MM.1S (cell line): Measurements from ENCODE around the gene LEP.

Experiments used
- DNase-seq: peaks from one replicate; pipeline ENCODE4 v3.0.0-alpha.2; 2015
- H2AFZ ChIP-seq: fragments of 300-600 bp; sonication (generic); 2 replicates; pipeline ENCODE4 v1.6.0; 2016; ENCODE audit warnings: antibody characterized with exemption, low read length
- H3F3A ChIP-seq: fragments of 300-600 bp; sonication (generic); 2 replicates; pipeline ENCODE4 v1.6.1; 2016; ENCODE audit warnings: mild to moderate bottlenecking, antibody characterized with exemption, low read length, moderate library complexity, mixed read lengths; ENCODE audit not compliant: insufficient read depth
- H3K27ac ChIP-seq: fragments of 300-600 bp; sonication (generic); 2 replicates; pipeline ENCODE4 v1.5.1; 2016; ENCODE audit warnings: mild to moderate bottlenecking, low read length
- H3K27me3 ChIP-seq: fragments of 300-600 bp; sonication (generic); replicated peaks from 2 replicates; pipeline ENCODE4 v1.6.0; 2016; ENCODE audit warnings: low read length; ENCODE audit not compliant: insufficient read depth
- H3K36me3 ChIP-seq: fragments of 300-600 bp; sonication (generic); replicated peaks from 2 replicates; pipeline ENCODE4 v1.6.1; 2016; ENCODE audit warnings: mild to moderate bottlenecking, low read length, mixed read lengths; ENCODE audit not compliant: insufficient read depth
- H3K4me1 ChIP-seq: fragments of 300-600 bp; sonication (generic); 2 replicates; pipeline ENCODE4 v1.6.1; 2016; ENCODE audit warnings: low read length, mixed read lengths
- H3K4me2 ChIP-seq: fragments of 300-600 bp; sonication (generic); 2 replicates; pipeline ENCODE4 v1.6.0; 2016; ENCODE audit warnings: low read depth, low read length
- H3K4me3 ChIP-seq: fragments of 300-600 bp; sonication (generic); 2 replicates; pipeline ENCODE4 v1.5.1; 2016; ENCODE audit warnings: low read length, mixed read lengths
- H3K79me2 ChIP-seq: fragments of 300-600 bp; sonication (generic); 2 replicates; pipeline ENCODE4 v1.6.1; 2016; ENCODE audit warnings: mixed run types, low read length, mixed read lengths
- H3K9ac ChIP-seq: fragments of 300-600 bp; sonication (generic); 2 replicates; pipeline ENCODE4 v1.6.1; 2016; ENCODE audit warnings: low read length, mixed read lengths
- H3K9me2 ChIP-seq: fragments of 300-600 bp; sonication (generic); replicated peaks from 2 replicates; pipeline ENCODE4 v1.6.1; 2016; ENCODE audit warnings: mild to moderate bottlenecking, low read length, mixed read lengths; ENCODE audit not compliant: insufficient read depth
- H3K9me3 ChIP-seq: fragments of 300-600 bp; sonication (generic); replicated peaks from 2 replicates; pipeline ENCODE4 v1.6.1; 2016; ENCODE audit warnings: mild to moderate bottlenecking, low read length, mixed read lengths; ENCODE audit not compliant: insufficient read depth
- H4K20me1 ChIP-seq: fragments of 300-600 bp; sonication (generic); 2 replicates; pipeline ENCODE4 v1.6.1; 2016; ENCODE audit warnings: mild to moderate bottlenecking, low read length, moderate library complexity, mixed read lengths; ENCODE audit not compliant: insufficient read depth
- CTCF ChIP-seq: fragments of 300-600 bp; sonication (generic); IDR thresholded peaks from 2 replicates; pipeline ENCODE4 v1.5.1; 2016; ENCODE audit warnings: antibody characterized with exemption, low read length, mixed read lengths
- EZH2 ChIP-seq: fragments of 300-600 bp; sonication (generic); optimal IDR thresholded peaks from 2 replicates; pipeline ENCODE3; 2017; ENCODE audit warnings: low read depth, mild to moderate bottlenecking, antibody characterized with exemption, low read length, mixed read lengths
- EZH2phosphoT487 ChIP-seq: fragments of 300-600 bp; sonication (generic); IDR thresholded peaks from 2 replicates; pipeline ENCODE4 v1.6.1; 2018; ENCODE audit warnings: antibody characterized with exemption, low read length

LEP gene

GRCh38 chr7:128271471-128271941 lies 30.4 kb downstream of the LEP start:
- TF ChIP-seq EZH2 (no peak), EZH2phosphoT487 (no peak), CTCF (no peak)
- no peaks in the 10 kb centered on the region for H3K9me3 ChIP-seq
- H3K4me1 ChIP-seq: no peaks in the 10 kb centered on the region
- no peak overlapping the region for H2AFZ ChIP-seq
- no peaks in the 10 kb centered on the region for H4K20me1 ChIP-seq
- no peaks in the 10 kb centered on the region for H3F3A ChIP-seq
- no peaks in the 10 kb centered on the region for H3K9me2 ChIP-seq
- no peak overlapping the region for H3K9ac ChIP-seq
- H3K4me3 ChIP-seq: no peak overlapping the region
- no peaks in the 10 kb centered on the region for H3K36me3 ChIP-seq
- no peaks in the 10 kb centered on the region for H3K79me2 ChIP-seq
- no peak overlapping the region for H3K4me2 ChIP-seq
- H3K27me3 ChIP-seq: no peaks in the 10 kb centered on the region
- no peak for DNase-seq
- H3K27ac ChIP-seq: no peak overlapping the region

GRCh38 chr7:128271942-128272481 lies 30.9 kb downstream of the LEP start:
- H3K9me3 ChIP-seq: no peaks in the 10 kb centered on the region
- no peaks in the 10 kb centered on the region for H3K27me3 ChIP-seq
- H3K27ac ChIP-seq: no peak overlapping the region
- H3F3A ChIP-seq: no peaks in the 10 kb centered on the region
- no peaks in the 10 kb centered on the region for H3K36me3 ChIP-seq
- H3K9ac ChIP-seq: no peak overlapping the region
- H3K4me1 ChIP-seq: no peaks in the 10 kb centered on the region
- H3K4me3 ChIP-seq: no peak overlapping the region
- H3K9me2 ChIP-seq: no peaks in the 10 kb centered on the region
- no peaks in the 10 kb centered on the region for H4K20me1 ChIP-seq
- no peak for DNase-seq
- no peak overlapping the region for H3K4me2 ChIP-seq
- no peaks in the 10 kb centered on the region for H3K79me2 ChIP-seq
- no peak for TF ChIP-seq EZH2
- no peak for TF ChIP-seq EZH2phosphoT487
- TF ChIP-seq CTCF: no peak
- no peak overlapping the region for H2AFZ ChIP-seq

- TF ChIP-seq EZH2 (no peak), EZH2phosphoT487 (no peak), CTCF (no peak)
- Histone ChIP-seq H3K27ac (no peak overlapping the region), H3K4me2 (no peak overlapping the region), H4K20me1 (no peaks in the 10 kb centered on the region), H3K36me3 (no peaks in the 10 kb centered on the region), H2AFZ (no peak overlapping the region), H3K79me2 (no peaks in the 10 kb centered on the region), H3K4me1 (no peaks in the 10 kb centered on the region), H3K27me3 (no peaks in the 10 kb centered on the region), H3K4me3 (no peak overlapping the region), H3K9me3 (no peaks in the 10 kb centered on the region), H3K9me2 (no peaks in the 10 kb centered on the region), H3F3A (no peaks in the 10 kb centered on the region), H3K9ac (no peak overlapping the region)
- no peak for DNase-seq
Observed at GRCh38 chr7:128274246-128274883, 33.3 kb downstream of the LEP start.
